HG03354 (cell line): ENCODE measurements around the gene PPP6R2.

Source experiments
- ATAC-seq: cut with Tn5 transposase; IDR thresholded peaks from one replicate; pipeline ENCODE4 v1.9.1; 2021; ENCODE audit warnings: mild to moderate bottlenecking; ENCODE audit not compliant: unreplicated experiment, poor library complexity, severe bottlenecking

Gene PPP6R2

GRCh38 chr22:50439314-50439870 lies 96.3 kb downstream of the PPP6R2 start:
- ATAC-seq = no peak

- ATAC-seq = no peak
Observed at GRCh38 chr22:50439871-50440331, 96.8 kb downstream of the PPP6R2 start.

DNA sequence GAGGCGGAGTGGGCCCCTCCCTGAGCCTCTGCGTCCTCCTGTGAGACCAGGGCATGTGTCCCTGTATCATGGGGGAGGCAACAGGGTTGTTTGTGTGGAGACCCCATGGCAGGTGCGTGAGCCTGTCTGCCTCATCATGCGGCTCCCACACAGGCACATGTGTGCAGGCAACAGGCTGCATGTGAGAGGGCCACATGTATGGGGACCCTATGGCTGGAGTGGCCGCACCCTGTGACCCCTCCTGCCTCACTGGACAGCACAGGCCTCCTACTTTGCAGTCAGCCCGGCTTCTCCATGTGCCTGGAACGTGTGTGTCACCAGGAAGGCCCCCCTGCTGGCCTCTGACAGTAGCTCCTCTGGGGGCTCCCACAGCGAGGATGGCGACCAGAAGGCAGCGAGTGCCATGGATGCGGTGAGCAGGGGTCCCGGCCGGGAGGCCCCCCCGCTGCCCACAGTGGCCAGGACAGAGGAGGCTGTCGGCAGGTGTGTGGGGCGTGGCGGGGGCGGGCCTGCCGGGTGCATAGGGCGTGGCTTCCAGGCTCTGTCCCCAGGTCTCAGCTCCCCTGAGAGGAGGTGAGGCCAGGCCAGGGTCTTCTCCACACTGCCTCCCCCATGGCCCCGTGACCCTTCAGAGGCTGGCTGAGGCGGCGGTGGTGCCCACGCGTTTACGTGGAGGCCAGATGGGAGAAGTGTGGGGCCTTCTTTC lies 97.6 kb downstream of the PPP6R2 start:
- ATAC-seq = no peak

DNA sequence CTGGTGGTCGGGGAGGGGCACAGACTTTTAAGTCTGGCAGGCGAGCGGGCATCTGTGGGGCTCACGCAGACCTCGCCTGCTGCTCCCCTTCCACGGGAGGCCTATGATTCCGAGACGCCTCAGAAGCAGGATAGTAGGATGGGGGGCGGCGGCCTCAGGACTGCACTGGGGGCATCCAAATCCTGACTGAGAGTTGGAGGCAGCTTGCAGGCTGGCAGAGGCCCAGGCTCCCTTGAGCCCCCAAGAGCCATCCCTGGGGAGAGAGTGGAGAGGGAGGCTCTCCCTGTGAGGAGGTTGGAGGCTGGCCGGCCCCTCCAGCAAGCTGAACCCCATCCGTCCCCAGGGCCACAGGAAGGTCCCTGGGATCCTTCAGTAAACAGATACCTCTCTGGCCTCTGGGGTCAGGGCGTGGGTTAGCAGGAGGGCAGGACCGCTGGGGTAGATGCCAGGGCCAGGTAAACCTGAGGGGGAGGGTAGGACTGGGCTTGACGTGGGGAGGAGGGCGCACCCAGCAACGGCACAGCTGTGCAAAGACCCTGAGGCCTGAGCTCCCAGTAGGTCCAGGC lies 98.4 kb downstream of the PPP6R2 start:
- no peak for ATAC-seq

GRCh38 chr22:50443197-50443596 lies 100.1 kb downstream of the PPP6R2 start:
- ATAC-seq = no peak

- ATAC-seq = no peak
Observed at GRCh38 chr22:50443801-50444625, 100.9 kb downstream of the PPP6R2 start.

- no peak for ATAC-seq
Observed at GRCh38 chr22:50444663-50445062, 101.5 kb downstream of the PPP6R2 start.

DNA sequence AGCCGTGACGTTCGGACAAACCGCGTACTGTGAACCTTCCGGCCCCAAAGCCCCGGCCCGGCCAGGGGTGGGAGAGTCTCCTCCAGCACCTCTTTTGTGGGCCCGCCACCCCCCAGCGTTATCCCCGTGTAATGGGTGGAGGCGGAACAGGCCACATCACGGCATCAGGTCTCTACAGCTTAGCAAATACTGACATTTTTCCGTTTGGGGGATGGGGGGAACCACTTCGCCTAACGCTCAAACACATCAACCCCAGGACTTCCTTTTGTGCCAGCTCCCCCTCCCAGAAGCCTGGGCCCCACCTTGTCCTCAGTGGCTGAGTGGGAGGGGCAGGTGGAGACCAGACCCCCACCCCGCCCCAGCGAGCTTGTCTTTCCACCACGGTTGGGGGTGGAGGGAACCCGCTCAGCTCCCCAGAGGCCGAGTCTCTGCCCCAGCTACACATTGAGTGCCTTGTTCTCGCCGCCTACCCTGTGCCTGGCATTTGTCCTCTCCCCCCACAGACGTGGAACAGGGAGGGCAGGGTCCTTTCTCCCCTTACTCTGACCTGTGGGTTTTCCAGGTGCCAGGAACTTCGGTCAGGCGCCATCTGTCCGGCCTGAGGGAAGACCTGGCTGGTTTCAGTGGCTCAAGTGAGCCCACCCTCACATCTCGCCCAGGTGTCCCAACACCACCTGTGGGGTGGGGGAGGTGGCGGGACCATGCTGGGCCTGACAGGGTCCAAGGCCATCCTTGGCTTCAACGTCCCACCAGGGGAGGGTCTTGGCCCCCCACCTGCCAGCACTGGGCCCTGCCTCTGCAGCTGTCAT lies 102.1 kb downstream of the PPP6R2 start:
- no peak for ATAC-seq

DNA sequence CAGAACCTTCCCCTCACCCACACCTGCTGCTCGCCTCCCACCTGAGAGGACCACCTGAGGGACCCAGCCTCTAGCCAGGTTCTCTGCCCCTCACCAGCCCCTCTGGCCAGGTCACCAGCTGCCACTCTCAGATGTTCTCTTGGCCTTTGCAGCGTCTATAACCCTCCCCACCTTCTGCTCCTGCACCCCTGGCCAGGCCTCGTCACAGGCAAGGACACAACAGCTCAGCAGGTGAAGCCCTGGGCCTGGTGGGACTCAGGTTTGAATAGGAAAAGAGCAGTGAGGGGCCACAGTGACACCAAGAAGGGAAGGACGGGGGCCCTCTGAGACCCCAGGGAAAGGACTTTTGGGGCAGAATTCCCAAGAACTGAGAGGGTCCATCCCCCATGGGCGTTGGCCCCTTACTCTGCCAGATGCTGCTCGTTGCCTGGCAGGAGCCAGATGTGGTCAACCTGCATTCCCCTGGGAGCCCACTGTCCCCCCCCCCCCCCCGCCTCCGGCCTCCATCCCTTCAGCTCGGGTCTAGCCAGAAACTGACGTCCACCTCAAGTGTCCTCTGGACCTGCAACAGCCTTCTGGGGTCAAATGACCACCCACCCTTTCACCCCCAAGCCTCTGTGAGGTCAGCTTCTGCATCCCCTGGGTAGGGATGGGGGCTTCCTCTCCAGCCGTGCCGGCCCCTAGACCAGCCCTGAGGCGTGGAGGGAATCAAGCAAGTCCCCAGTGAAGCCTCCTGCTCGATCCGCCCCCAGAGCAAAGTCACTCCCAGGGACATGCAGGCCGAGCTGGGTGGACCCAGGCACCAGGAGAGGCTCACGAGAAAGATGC lies 103.0 kb downstream of the PPP6R2 start:
- no peak for ATAC-seq

DNA sequence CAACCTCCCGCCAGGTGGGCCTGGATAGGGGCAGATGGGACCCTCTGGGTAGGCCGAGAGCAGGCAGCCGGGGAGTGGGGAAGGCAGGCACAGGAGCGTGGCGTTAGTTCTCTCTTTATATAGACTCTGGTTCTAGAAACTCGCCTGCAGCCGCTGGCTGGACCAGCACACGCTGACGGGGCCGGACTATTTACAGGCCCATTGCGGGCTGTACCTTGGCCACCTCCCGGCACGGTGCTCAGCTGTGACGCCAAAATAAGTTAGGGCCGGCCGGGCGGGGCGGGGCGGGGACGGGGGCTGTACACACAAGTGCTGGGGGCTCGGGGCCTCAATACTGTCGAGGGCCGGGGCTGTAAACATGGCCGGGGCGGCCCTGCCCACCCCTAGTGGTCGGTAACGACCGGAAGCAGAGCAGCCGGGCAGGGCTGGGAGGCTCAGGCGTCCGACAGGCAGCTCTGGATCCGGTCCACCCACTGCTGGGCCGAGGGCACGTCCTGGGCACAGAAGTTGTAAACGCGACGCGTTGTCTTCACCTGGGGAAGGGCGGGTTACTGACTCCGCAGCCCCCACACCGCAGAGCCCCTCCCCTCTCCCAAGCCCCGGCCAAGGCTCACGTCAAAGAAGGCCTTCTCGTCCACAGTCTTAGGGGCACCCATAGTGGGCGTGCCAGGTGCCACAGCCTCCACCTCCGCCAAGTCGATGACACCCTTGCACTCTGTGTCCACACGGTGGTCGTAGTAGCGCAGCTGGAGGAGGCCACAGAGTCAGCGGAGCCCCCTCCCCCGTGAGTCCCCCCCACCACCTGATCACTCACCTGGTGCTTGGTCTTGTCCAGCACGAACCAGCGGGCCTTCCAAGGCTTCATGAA lies 103.8 kb downstream of the PPP6R2 start:
- no peak for ATAC-seq

- no peak for ATAC-seq
Observed at GRCh38 chr22:50447576-50448551, 104.7 kb downstream of the PPP6R2 start.

DNA sequence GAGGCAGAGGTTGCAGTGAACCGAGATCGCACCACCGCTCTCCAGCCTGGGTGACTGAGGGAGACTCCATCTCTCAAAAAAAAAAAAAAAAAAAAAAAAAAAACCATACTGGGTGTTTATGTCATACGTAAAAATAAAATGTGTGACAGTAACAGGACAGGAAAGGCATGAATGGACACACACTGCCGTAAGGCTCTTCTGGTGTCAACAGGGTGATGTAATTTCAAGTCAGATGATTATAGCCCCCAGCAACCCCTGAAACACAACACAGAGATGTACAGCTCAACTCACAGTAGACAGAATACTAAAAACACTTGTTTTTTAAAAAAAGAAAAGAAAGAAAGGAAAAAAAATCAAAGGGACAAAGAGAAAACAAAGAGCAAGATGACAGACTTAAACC lies 109.5 kb downstream of the PPP6R2 start:
- ATAC-seq = no peak

DNA sequence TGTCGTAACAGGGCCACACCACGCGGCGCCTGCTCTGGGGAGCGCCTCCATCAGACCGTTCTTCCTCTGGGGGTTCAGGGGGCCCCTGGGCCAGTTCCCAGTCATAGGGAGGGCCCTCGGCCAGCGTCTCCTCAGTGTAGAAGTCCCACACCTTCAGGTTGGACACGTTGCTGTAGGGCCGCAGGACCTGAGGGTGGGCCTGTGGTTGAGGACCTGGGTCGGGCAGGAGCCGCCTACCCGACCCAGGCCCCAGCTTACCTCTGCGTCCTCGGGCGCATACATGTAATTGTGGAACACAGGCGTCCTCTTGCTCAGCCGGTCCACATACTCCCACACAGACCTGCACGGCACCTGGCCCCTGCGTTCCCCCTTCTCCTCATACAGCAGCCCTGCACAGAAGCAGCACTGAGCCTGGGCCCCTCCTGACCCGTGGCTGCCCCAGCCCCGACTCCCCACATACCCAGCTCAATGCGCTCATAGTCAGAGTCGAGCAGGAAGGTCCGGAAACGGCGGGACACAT lies 111.5 kb downstream of the PPP6R2 start:
- no peak for ATAC-seq

GRCh38 chr22:50455201-50455600 lies 112.1 kb downstream of the PPP6R2 start:
- ATAC-seq = no peak

- ATAC-seq = no peak
Observed at GRCh38 chr22:50456026-50456425, 112.9 kb downstream of the PPP6R2 start.

DNA sequence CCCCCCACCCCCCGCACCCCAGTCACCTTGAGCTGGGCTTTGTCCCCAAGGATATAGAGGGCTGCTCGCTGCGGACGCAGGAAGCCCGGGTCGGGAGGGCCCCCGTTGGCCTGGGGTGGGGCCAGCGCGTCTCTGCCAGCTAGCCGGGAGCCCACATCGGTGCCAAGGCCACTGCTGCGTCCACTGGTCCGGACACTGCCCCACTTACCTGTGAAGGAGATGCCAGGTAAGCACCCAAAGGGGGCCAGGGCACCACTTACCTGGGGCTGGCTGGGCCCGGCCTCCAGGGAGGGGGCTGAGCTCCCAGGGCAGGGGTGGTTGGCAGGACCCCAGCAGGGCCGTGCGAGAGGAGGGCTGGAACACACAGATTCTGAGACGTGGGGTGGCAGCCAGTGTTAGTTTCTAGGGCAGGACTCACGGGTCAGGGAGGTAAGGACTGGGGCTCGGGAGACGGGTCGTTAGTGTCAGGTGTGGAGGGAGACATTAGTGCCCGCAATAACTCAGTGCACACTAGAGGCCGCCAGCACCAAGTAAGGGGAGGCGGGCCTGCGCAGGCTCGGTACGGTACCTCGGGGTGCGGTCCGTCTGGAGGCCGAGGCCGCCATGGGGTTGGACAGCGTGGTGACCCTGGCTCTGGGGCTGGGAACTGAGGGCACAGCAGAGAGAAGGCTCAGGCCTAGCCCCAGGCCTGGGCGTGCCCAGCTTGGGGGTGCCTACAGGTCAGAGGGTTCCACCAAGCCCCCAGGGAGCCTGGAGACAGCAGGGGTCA lies 113.5 kb downstream of the PPP6R2 start:
- no peak for ATAC-seq
